SK-N-SH (cell line): Measurements from ENCODE around the gene HSPB7. TPM values are rescaled to one million over a fixed set of nuclear protein-coding genes. Genes with fewer than 3 reads are reported as not detected.

Experiments
- CTCF ChIA-PET: fragments of 300-600, 350-600 bp; formaldehyde crosslinking; extraction: SDS; loops from one replicate; lab custom pipeline; 2021; lab: Yijun Ruan, JAX
- POLR2A ChIA-PET: fragments of 350-600 bp; sonication (Branson Sonifier 250); formaldehyde crosslinking; extraction: SDS; loops from one replicate; lab custom pipeline; 2020; ENCODE audit warnings: antibody characterized with exemption, inconsistent platforms; lab: Yijun Ruan, JAX
- DNase-seq: peaks from one replicate; pipeline ENCODE4 v3.0.0; 2012
- H2AFZ ChIP-seq: fragments of 200-600 bp; sonication (generic); 2 replicates; pipeline ENCODE4 v1.8.1; 2016; ENCODE audit warnings: antibody characterized with exemption, mild to moderate bottlenecking, low read depth
- H3F3A ChIP-seq: fragments of 200-600 bp; sonication (generic); replicated peaks from 2 replicates; pipeline ENCODE3; 2016; ENCODE audit warnings: antibody characterized with exemption, mild to moderate bottlenecking; ENCODE audit not compliant: insufficient read depth
- H3K27ac ChIP-seq, 2 experiments: fragments of 200-500 bp in 1 of 2; fragments of 200-600 bp in 1 of 2; sonication (Bioruptor generic) in 1 of 2; sonication (generic), shearing (Covaris generic) in 1 of 2; 2 replicates each; pipeline versions ENCODE4 v1.5.1 to v1.6.1; 2014 to 2016; ENCODE audit warnings: low read depth in 2 of 2, inconsistent platforms in 1 of 2, low read length in 1 of 2, mild to moderate bottlenecking in 1 of 2, mixed read lengths in 1 of 2
- H3K27me3 ChIP-seq: fragments of 200-600 bp; sonication (generic), shearing (Covaris generic); 2 replicates; pipeline ENCODE4 v1.6.1; 2016; ENCODE audit warnings: mixed run types; ENCODE audit not compliant: insufficient read depth
- H3K36me3 ChIP-seq, 2 experiments: fragments of 200-500 bp in 1 of 2; fragments of 200-600 bp in 1 of 2; sonication (Bioruptor generic) in 1 of 2; sonication (generic) in 1 of 2; replicated peaks in 1 of 2; 2 replicates each; pipeline versions ENCODE3 to v1.5.1; 2014 to 2016; ENCODE audit warnings: low read length in 1 of 2, mild to moderate bottlenecking in 1 of 2; ENCODE audit not compliant: insufficient read depth in 2 of 2, control insufficient read depth in 1 of 2
- H3K4me1 ChIP-seq, 2 experiments: fragments of 200-500 bp in 1 of 2; fragments of 200-600 bp in 1 of 2; sonication (Bioruptor generic) in 1 of 2; sonication (generic), shearing (Covaris generic) in 1 of 2; 2 replicates each; pipeline versions ENCODE4 v1.5.1 to v1.6.1; 2014 to 2016; ENCODE audit warnings: low read depth in 1 of 2, low read length in 1 of 2, mixed run types in 1 of 2; ENCODE audit not compliant: insufficient read depth in 2 of 2, control insufficient read depth in 1 of 2
- H3K4me2 ChIP-seq: fragments of 200-600 bp; sonication (generic), shearing (Covaris generic); 2 replicates; pipeline ENCODE4 v1.6.1; 2017; ENCODE audit warnings: mixed run types
- H3K4me3 ChIP-seq, 2 experiments: fragments of 200-500 bp in 1 of 2; fragments of 200-600 bp in 1 of 2; sonication (Bioruptor generic) in 1 of 2; sonication (generic), shearing (Covaris generic) in 1 of 2; 2 replicates each; pipeline versions ENCODE4 v1.5.1 to v1.8.1; 2014 to 2016; ENCODE audit warnings: low read depth in 2 of 2, inconsistent platforms in 1 of 2, low read length in 1 of 2, mild to moderate bottlenecking in 1 of 2, mixed read lengths in 1 of 2, moderate library complexity in 1 of 2
- H3K79me2 ChIP-seq: fragments of 200-600 bp; sonication (generic); 2 replicates; pipeline ENCODE4 v1.8.1; 2017; ENCODE audit warnings: mild to moderate bottlenecking; ENCODE audit not compliant: insufficient read depth
- H3K9ac ChIP-seq: fragments of 200-600 bp; sonication (generic); 2 replicates; pipeline ENCODE4 v1.6.1; 2017; ENCODE audit warnings: mixed run types
- H3K9me2 ChIP-seq: fragments of 200-600 bp; sonication (generic); 2 replicates; pipeline ENCODE4 v1.6.1; 2017; ENCODE audit warnings: mixed run types
- H3K9me3 ChIP-seq: fragments of 200-600 bp; sonication (generic); 2 replicates; pipeline ENCODE4 v1.6.1; 2017; ENCODE audit warnings: mixed run types, mild to moderate bottlenecking, moderate library complexity
- H4K20me1 ChIP-seq: fragments of 200-600 bp; sonication (generic); 2 replicates; pipeline ENCODE4 v1.6.1; 2017; ENCODE audit warnings: mild to moderate bottlenecking, mixed run types; ENCODE audit not compliant: insufficient read depth
- CTCF ChIP-seq: fragments of 200-600 bp; sonication (generic); IDR thresholded peaks from 2 replicates; pipeline ENCODE4 v1.6.1; 2017; ENCODE audit warnings: antibody characterized with exemption, mild to moderate bottlenecking, moderate library complexity
- FOXJ3 ChIP-seq: sonication (generic); formaldehyde crosslinking; IDR thresholded peaks from 2 replicates; pipeline ENCODE4 v1.5.1; 2020; ENCODE audit warnings: mild to moderate bottlenecking, missing genetic modification reagents
- FOXM1 ChIP-seq: IDR thresholded peaks from 2 replicates; pipeline ENCODE4 v1.4.0; 2012; ENCODE audit warnings: low read depth, mild to moderate bottlenecking
- GABPA ChIP-seq: IDR thresholded peaks from 2 replicates; pipeline ENCODE4 v1.4.0; 2012; ENCODE audit warnings: low read depth, mild to moderate bottlenecking
- MXI1 ChIP-seq: IDR thresholded peaks from 2 replicates; pipeline ENCODE4 v1.6.1; 2012; ENCODE audit warnings: mild to moderate bottlenecking, low read depth, low read length, improper control_type of control experiment
- NFIC ChIP-seq: IDR thresholded peaks from 2 replicates; pipeline ENCODE4 v1.4.0; 2012; ENCODE audit warnings: borderline replicate concordance
- NRF1 ChIP-seq: IDR thresholded peaks from 2 replicates; pipeline ENCODE4 v1.6.1; 2012; ENCODE audit warnings: low read depth, mild to moderate bottlenecking, low read length
- RAD21 ChIP-seq: IDR thresholded peaks from 2 replicates; pipeline ENCODE4 v1.6.1; 2012; ENCODE audit warnings: mild to moderate bottlenecking, low read length
- RCOR1 ChIP-seq: fragments of 150-350 bp; IDR thresholded peaks from 2 replicates; pipeline ENCODE4 v1.6.1; 2017; ENCODE audit warnings: antibody characterized with exemption, low read length
- RXRA ChIP-seq: IDR thresholded peaks from 2 replicates; pipeline ENCODE4 v1.4.0; 2012; ENCODE audit warnings: low read depth, mild to moderate bottlenecking, borderline replicate concordance
- SMC3 ChIP-seq: IDR thresholded peaks from 2 replicates; pipeline ENCODE4 v1.6.1; 2012; ENCODE audit warnings: low read depth, low read length, improper control_type of control experiment
- YY1 ChIP-seq: IDR thresholded peaks from 2 replicates; pipeline ENCODE4 v1.4.0; 2012; ENCODE audit warnings: low read depth, mild to moderate bottlenecking
- WGBS: methylation state at CpG from one replicate; pipeline ENCODE4 v1.1.6; 2017; ENCODE audit warnings: low lambda C conversion rate; 5-methylcytosine and 5-hydroxymethylcytosine counted together
- polyA plus RNA-seq, 3 experiments: library from polyadenylated mRNA; depleted of rRNA; stranded (reverse); fragments of >200 nt; gene quantifications; 2 replicates each; pipeline ENCODE4 v1.2.3, GENCODE V29; 2012
- TF ChIP-seq, protein P1 (sequence below): IDR thresholded peaks from 2 replicates; pipeline ENCODE4 v1.4.0; 2012; ENCODE audit warnings: low read depth
- TF ChIP-seq, protein P2 (sequence below): IDR thresholded peaks from 2 replicates; pipeline ENCODE4 v1.4.0; 2012; ENCODE audit warnings: low read depth, borderline replicate concordance
- TF ChIP-seq, protein P3 (sequence below): IDR thresholded peaks from 2 replicates; pipeline ENCODE4 v1.4.0; 2012; ENCODE audit warnings: low read depth, borderline replicate concordance
- TF ChIP-seq, protein P4 (sequence below): IDR thresholded peaks from 2 replicates; pipeline ENCODE4 v1.6.1; 2012; ENCODE audit warnings: mild to moderate bottlenecking, low read depth, low read length, moderate library complexity

The HSPB7 gene
- polyA plus RNA-seq, 1 of the 3 experiments (the other 2 are of a cell fraction): 0.05 TPM

DNA sequence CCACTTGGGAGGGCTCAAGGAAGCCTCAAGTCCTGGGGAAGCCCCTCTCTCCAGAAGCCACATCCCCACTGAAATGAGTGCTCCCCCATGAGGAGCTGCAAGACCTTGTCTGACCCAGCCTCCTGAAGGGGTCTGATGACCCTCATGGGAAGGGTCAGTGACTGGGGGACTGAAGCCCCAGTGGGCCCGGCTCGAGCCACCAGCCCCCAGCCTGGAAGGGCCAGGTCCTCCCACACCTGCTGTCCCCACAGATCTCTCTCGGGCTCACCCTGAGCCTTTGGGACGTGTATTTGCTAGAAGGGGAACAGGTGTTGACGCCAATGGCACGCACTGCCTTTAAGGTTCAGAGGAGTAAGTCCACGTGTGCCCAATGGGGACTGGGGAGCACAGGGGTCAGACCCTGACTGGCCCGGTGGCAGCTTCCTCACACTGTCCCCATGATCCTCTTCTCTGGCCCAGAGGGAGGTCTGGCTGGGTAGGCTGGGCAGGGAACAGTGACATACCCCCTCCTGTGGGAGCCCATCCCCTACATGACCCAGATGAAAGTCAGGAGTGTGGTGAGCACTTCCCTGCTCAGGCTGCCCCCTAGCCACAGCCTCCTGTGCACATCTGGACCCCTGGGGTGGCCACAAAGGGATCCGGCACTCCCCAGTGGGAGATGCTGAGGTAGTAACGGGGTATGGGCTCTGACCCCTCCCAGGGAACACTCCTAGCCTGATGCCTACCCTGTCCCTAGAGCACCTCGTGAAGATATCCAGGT is 26.2 kb downstream of the HSPB7 start:
- Histone ChIP-seq H3K9me2 (no peaks in the 10 kb centered on the region), H3K79me2 (no peaks in the 10 kb centered on the region), H3K27ac (no peak overlapping the region), H3K4me1 (no peaks in the 10 kb centered on the region), H2AFZ (no peak overlapping the region), H3K9ac (no peak overlapping the region), H3F3A (no peaks in the 10 kb centered on the region), H3K36me3 (no peaks in the 10 kb centered on the region), H3K4me2 (no peak overlapping the region), H3K9me3 (no peaks in the 10 kb centered on the region), H4K20me1 (no peaks in the 10 kb centered on the region), H3K4me3 (no peak overlapping the region), H3K27me3 (no peaks in the 10 kb centered on the region)
- no peak for TF ChIP-seq CTCF
- no peak for TF ChIP-seq NFIC
- TF ChIP-seq FOXM1: no peak
- TF ChIP-seq MXI1: no peak
- TF ChIP-seq, protein P1, sequence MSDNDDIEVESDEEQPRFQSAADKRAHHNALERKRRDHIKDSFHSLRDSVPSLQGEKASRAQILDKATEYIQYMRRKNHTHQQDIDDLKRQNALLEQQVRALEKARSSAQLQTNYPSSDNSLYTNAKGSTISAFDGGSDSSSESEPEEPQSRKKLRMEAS: no peak
- TF ChIP-seq, protein P2, sequence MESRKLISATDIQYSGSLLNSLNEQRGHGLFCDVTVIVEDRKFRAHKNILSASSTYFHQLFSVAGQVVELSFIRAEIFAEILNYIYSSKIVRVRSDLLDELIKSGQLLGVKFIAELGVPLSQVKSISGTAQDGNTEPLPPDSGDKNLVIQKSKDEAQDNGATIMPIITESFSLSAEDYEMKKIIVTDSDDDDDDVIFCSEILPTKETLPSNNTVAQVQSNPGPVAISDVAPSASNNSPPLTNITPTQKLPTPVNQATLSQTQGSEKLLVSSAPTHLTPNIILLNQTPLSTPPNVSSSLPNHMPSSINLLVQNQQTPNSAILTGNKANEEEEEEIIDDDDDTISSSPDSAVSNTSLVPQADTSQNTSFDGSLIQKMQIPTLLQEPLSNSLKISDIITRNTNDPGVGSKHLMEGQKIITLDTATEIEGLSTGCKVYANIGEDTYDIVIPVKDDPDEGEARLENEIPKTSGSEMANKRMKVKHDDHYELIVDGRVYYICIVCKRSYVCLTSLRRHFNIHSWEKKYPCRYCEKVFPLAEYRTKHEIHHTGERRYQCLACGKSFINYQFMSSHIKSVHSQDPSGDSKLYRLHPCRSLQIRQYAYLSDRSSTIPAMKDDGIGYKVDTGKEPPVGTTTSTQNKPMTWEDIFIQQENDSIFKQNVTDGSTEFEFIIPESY: no peak
- no peak for TF ChIP-seq FOXJ3 (CRISPR knock-in tag)
- TF ChIP-seq RCOR1: no peak
- TF ChIP-seq NRF1: no peak
- TF ChIP-seq, protein P3, sequence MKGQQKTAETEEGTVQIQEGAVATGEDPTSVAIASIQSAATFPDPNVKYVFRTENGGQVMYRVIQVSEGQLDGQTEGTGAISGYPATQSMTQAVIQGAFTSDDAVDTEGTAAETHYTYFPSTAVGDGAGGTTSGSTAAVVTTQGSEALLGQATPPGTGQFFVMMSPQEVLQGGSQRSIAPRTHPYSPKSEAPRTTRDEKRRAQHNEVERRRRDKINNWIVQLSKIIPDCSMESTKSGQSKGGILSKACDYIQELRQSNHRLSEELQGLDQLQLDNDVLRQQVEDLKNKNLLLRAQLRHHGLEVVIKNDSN: no peak
- no peak for TF ChIP-seq SMC3
- DNase-seq: no peak
- CTCF ChIA-PET: no interaction called here
- WGBS: no CpG with 5 or more reads among the region's 11 CpGs
- POLR2A ChIA-PET: no interaction called here

- no peaks in the 10 kb centered on the region for H3K36me3 ChIP-seq
- no peaks in the 10 kb centered on the region for H4K20me1 ChIP-seq
- H3K4me1 ChIP-seq: no peaks in the 10 kb centered on the region
- ChIA-PET POLR2A (no interaction called here), CTCF (interaction anchor here (1.0 to 1.2 kb wide), 2 partner anchors 175 to 198 kb away, joined by 3 to 4 read pairs; no protein-coding TSS in a partner anchor)
- H3K27me3 ChIP-seq: no peaks in the 10 kb centered on the region
- WGBS: 78% methylated on average over 9 of the region's 9 CpGs
- H3F3A ChIP-seq: no peaks in the 10 kb centered on the region
- H3K4me3 ChIP-seq: no peak overlapping the region
- H2AFZ ChIP-seq: no peak overlapping the region
- no peak overlapping the region for H3K9ac ChIP-seq
- no peaks in the 10 kb centered on the region for H3K9me2 ChIP-seq
- no peak overlapping the region for H3K27ac ChIP-seq
- H3K4me2 ChIP-seq: no peak overlapping the region
- DNase-seq: no peak
- H3K79me2 ChIP-seq: no peaks in the 10 kb centered on the region
- no peaks in the 10 kb centered on the region for H3K9me3 ChIP-seq
- no peak for TF ChIP-seq YY1
- TF ChIP-seq, protein P1: no peak
- no peak for TF ChIP-seq MXI1
- no peak for TF ChIP-seq RXRA
- no peak for TF ChIP-seq GABPA
- TF ChIP-seq RAD21: no peak
- TF ChIP-seq, protein P4, sequence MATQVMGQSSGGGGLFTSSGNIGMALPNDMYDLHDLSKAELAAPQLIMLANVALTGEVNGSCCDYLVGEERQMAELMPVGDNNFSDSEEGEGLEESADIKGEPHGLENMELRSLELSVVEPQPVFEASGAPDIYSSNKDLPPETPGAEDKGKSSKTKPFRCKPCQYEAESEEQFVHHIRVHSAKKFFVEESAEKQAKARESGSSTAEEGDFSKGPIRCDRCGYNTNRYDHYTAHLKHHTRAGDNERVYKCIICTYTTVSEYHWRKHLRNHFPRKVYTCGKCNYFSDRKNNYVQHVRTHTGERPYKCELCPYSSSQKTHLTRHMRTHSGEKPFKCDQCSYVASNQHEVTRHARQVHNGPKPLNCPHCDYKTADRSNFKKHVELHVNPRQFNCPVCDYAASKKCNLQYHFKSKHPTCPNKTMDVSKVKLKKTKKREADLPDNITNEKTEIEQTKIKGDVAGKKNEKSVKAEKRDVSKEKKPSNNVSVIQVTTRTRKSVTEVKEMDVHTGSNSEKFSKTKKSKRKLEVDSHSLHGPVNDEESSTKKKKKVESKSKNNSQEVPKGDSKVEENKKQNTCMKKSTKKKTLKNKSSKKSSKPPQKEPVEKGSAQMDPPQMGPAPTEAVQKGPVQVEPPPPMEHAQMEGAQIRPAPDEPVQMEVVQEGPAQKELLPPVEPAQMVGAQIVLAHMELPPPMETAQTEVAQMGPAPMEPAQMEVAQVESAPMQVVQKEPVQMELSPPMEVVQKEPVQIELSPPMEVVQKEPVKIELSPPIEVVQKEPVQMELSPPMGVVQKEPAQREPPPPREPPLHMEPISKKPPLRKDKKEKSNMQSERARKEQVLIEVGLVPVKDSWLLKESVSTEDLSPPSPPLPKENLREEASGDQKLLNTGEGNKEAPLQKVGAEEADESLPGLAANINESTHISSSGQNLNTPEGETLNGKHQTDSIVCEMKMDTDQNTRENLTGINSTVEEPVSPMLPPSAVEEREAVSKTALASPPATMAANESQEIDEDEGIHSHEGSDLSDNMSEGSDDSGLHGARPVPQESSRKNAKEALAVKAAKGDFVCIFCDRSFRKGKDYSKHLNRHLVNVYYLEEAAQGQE: no peak
- TF ChIP-seq, protein P3: no peak
These were observed 28.1 kb downstream of the HSPB7 start for GRCh38 chr1:15989776-15990175.
